Prostate gland (tissue), 2 donors: ENCODE data around the gene MSMO1. TPM values are rescaled to one million over a fixed set of nuclear protein-coding genes. Genes with fewer than 3 reads are reported as not detected.
A peak's percentile ranks its signal among the peaks of the same experiment; 100 is the strongest.

Source experiments
- DNase-seq: peaks from one replicate; pipeline ENCODE4 v3.0.0-alpha.2; 2019; ENCODE audit warnings: low spot score
- H3K27ac ChIP-seq, 2 donors: fragments of 200-600 bp; sonication (generic); 2 replicates each; pipeline ENCODE4 v1.5.1; 2017 to 2019
- H3K27me3 ChIP-seq: fragments of 200-600 bp; sonication (generic); replicated peaks from 2 replicates; pipeline ENCODE4 v1.5.1; 2019; ENCODE audit not compliant: insufficient read depth
- H3K36me3 ChIP-seq, 2 donors: fragments of 200-600 bp; sonication (generic); 1 replicate in 1 of 2; 2 replicates in 1 of 2; pipeline versions ENCODE4 v1.5.1 to v1.8.1; 2017 to 2019
- H3K4me1 ChIP-seq: fragments of 200-600 bp; sonication (generic); replicated peaks from 2 replicates; pipeline ENCODE4 v1.5.1; 2019
- H3K4me3 ChIP-seq, 2 donors: fragments of 200-600 bp; sonication (generic); 2 replicates each; pipeline ENCODE4 v1.5.1; 2017 to 2019
- H3K9me3 ChIP-seq: fragments of 200-600 bp; sonication (generic); 2 replicates; pipeline ENCODE4 v1.5.1; 2017
- POLR2A ChIP-seq: fragments of 450-650 bp; IDR thresholded peaks from one replicate; pipeline ENCODE4 v1.6.1; 2016; ENCODE audit warnings: antibody characterized with exemption, mild to moderate bottlenecking
- POLR2AphosphoS5 ChIP-seq: sonication (generic); formaldehyde crosslinking; IDR thresholded peaks from one replicate; pipeline ENCODE4 v1.6.1; 2017; ENCODE audit warnings: antibody characterized with exemption
- WGBS: methylation state at CpG from one replicate; pipeline ENCODE4 v1.1.5; 2018; 5-methylcytosine and 5-hydroxymethylcytosine counted together
- intact Hi-C: fragments of 100-400 bp; cut with DNase I; formaldehyde crosslinking; loops from one replicate; pipeline ENCODE4 v1.14.2; 2022
- total RNA-seq, 2 donors: library from RNA; depleted of rRNA; stranded (reverse); fragments of >200 nt; gene quantifications; one replicate each; pipeline ENCODE4 v1.1.0, GENCODE V29; 2016
- TF ChIP-seq, protein P1 (sequence below), 4 experiments: fragments of 200-600 bp in 2 of 4; fragments of 450-650 bp in 2 of 4; sonication (generic) in 2 of 4; IDR thresholded peaks; 1 replicate in 3 of 4; 2 replicates in 1 of 4; pipeline ENCODE4 v1.5.1; 2016 to 2019; ENCODE audit warnings: antibody characterized with exemption in 4 of 4, mild to moderate bottlenecking in 2 of 4, moderate library complexity in 2 of 4

The MSMO1 gene
- total RNA-seq, 2 donors from 2014 or later, result 45.0 to 76.9 TPM

DNA sequence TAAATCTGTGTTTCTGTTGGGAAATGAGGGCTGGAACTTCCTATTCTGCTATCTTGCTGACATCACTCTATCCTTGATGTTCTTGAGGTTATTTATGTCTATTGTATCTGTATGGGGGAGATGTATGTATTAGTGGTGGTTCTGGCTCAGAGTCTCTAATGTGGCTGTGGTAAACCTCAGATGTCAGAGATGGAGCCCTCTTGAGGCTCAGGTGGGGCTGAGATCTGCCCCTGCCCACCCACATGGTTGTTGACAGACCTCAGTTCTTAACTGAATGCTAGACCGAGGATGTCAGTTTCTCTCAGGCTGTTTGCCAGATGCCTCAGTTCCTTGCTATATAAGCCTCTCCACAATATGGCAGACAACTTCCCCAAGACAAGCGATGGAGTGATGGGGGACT is 48.0 kb downstream of the MSMO1 start:
- no peaks in the 10 kb centered on the region for H3K27me3 ChIP-seq
- TF ChIP-seq, protein P1, sequence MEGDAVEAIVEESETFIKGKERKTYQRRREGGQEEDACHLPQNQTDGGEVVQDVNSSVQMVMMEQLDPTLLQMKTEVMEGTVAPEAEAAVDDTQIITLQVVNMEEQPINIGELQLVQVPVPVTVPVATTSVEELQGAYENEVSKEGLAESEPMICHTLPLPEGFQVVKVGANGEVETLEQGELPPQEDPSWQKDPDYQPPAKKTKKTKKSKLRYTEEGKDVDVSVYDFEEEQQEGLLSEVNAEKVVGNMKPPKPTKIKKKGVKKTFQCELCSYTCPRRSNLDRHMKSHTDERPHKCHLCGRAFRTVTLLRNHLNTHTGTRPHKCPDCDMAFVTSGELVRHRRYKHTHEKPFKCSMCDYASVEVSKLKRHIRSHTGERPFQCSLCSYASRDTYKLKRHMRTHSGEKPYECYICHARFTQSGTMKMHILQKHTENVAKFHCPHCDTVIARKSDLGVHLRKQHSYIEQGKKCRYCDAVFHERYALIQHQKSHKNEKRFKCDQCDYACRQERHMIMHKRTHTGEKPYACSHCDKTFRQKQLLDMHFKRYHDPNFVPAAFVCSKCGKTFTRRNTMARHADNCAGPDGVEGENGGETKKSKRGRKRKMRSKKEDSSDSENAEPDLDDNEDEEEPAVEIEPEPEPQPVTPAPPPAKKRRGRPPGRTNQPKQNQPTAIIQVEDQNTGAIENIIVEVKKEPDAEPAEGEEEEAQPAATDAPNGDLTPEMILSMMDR (IDR thresholded peaks at IDR 0.05), result no peak
- no peak for TF ChIP-seq POLR2A
- TF ChIP-seq POLR2AphosphoS5, result no peak
- H3K4me1 ChIP-seq, result no peaks in the 10 kb centered on the region
- intact Hi-C loops, result loop anchor here (10.0 kb wide), 1 partner anchor 89 kb away; no protein-coding TSS in a partner anchor
- no peak overlapping the region for H3K27ac ChIP-seq
- H3K9me3 ChIP-seq, result no peaks in the 10 kb centered on the region
- DNase-seq, result no peak
- 89% methylated on average over 2 of the region's 2 CpGs for WGBS
- no peak overlapping the region for H3K4me3 ChIP-seq
- no peaks in the 10 kb centered on the region for H3K36me3 ChIP-seq

DNA sequence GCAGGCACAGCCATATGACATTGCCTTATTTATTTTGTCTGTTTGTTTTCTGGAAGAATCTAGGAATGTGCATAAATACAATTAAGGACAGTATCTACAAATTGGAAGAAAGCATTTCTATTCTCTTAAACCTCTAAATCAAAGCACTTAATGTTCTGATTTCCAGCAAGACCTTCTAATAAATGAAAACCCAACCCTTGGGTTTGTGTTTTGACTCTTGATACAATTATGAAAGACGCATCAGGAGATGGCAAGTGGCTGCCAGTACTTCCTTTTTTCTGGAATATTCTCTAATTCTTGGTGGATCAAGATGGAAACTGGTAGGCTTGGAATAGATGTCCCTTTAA is 50.9 kb downstream of the MSMO1 start:
- Histone ChIP-seq H3K27me3 (no peaks in the 10 kb centered on the region), H3K9me3 (no peaks in the 10 kb centered on the region), H3K4me1 (no peaks in the 10 kb centered on the region), H3K27ac (peak overlapping the region; percentile 79 to 93), H3K36me3 (no peaks in the 10 kb centered on the region), H3K4me3 (peak overlapping the region; percentile 52 to 58)
- 39% methylated on average over 1 of the region's 1 CpG for WGBS
- TF ChIP-seq, protein P1 (IDR thresholded peaks at IDR 0.05), result no peak
- TF ChIP-seq POLR2A, result no peak
- TF ChIP-seq POLR2AphosphoS5, result no peak
- intact Hi-C loops, result loop anchor here (10.0 kb wide), 1 partner anchor 86 kb away; no protein-coding TSS in a partner anchor
- no peak for DNase-seq

DNA sequence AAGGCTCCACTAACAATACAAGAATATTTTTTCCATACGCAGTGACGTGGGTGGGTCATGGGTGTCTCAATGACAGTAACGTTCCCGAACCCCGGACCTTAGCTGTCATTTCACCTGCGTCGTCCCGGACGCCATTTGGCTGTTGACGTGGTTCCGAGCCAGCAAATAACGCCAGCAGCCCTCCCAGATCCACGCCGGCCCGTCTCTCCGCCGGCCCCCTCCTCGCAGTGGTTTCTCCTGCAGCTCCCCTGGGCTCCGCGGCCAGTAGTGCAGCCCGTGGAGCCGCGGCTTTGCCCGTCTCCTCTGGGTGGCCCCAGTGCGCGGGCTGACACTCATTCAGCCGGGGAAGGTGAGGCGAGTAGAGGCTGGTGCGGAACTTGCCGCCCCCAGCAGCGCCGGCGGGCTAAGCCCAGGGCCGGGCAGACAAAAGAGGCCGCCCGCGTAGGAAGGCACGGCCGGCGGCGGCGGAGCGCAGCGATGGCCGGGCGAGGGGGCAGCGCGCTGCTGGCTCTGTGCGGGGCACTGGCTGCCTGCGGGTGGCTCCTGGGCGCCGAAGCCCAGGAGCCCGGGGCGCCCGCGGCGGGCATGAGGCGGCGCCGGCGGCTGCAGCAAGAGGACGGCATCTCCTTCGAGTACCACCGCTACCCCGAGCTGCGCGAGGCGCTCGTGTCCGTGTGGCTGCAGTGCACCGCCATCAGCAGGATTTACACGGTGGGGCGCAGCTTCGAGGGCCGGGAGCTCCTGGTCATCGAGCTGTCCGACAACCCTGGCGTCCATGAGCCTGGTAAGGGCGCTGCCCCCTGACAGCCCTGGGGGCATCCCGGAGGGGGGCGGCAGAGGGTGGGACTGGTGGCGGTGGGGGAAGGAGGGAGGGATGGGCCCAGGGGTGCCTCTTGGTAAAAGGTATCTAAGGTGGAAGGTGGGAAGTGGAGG is 51.5 kb downstream of the MSMO1 start, which contains the start of gene CPE:
CPE (plus strand) TSS at position 264 of the 933 bp plus-strand sequence; CDS start at position 478, 214 bp downstream.
- TF ChIP-seq, protein P1 (IDR thresholded peaks at IDR 0.05), result peak in 3 of 4 experiments; percentile 21 to 81 (median 72)
- TF ChIP-seq POLR2A (peak; percentile 61), POLR2AphosphoS5 (peak; percentile 70)
- intact Hi-C loops, result loop anchor here (10.0 kb wide), 1 partner anchor 86 kb away; no protein-coding TSS in a partner anchor
- Histone ChIP-seq H3K4me3 (peak within 1 kb of the TSS; percentile 52 to 58), H3K27me3 (no peaks in the 10 kb centered on the region), H3K36me3 (no peaks in the 10 kb centered on the region), H3K4me1 (no peaks in the 10 kb centered on the region), H3K9me3 (no peaks in the 10 kb centered on the region), H3K27ac (peak within 1 kb of the TSS; percentile 79 to 93)
- WGBS, result under 1% methylated on average over 73 of the region's 82 CpGs
- DNase-seq, result peak; percentile 80

DNA sequence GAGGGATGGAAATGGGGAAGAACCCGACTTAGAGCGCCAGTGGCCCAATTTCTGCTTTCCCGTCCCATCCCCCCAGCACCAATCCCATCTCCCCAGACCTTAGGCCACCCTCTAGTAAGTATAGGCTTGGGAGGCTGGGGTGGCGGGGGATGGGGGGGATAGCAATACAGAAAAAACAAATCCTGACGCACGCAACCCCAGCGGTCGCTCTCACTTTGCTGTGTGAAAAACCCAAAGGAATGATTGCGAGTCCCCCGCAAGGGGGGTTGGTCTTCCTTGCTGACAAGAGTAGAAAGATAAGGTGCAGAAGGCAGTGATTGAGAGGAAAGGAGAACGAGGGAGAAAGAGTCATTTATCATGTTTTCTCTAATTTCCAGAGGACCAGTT is 52.2 kb downstream of the MSMO1 start:
- Histone ChIP-seq H3K4me1 (no peaks in the 10 kb centered on the region), H3K36me3 (no peaks in the 10 kb centered on the region), H3K27me3 (no peaks in the 10 kb centered on the region), H3K4me3 (peak overlapping the region; percentile 52 to 58), H3K27ac (peak overlapping the region; percentile 79 to 93), H3K9me3 (no peaks in the 10 kb centered on the region)
- 32% methylated on average over 11 of the region's 11 CpGs for WGBS
- intact Hi-C loops, result loop anchor here (10.0 kb wide), 1 partner anchor 85 kb away; no protein-coding TSS in a partner anchor
- peak; percentile 24 for DNase-seq
- no peak for TF ChIP-seq POLR2AphosphoS5
- TF ChIP-seq, protein P1 (IDR thresholded peaks at IDR 0.05), result no peak
- no peak for TF ChIP-seq POLR2A
